ENCODE data around the gene DLK2. TPM values are rescaled to one million over a fixed set of nuclear protein-coding genes. Genes with fewer than 3 reads are reported as not detected.

Gene DLK2
- total RNA-seq, 1 experiment from 2014 or later: 0.59 TPM

- Mint-ChIP-seq H3K36me3 (ENCODE audit: insufficient read depth, unreplicated experiment) (peaks cover 44% of the 10 kb centered on the region), H3K4me3 (ENCODE audit: low read depth, unreplicated experiment) (no peak overlapping the region), H3K27ac (ENCODE audit: unreplicated experiment) (no peak overlapping the region), H3K27me3 (ENCODE audit: unreplicated experiment) (peaks cover 62% of the 10 kb centered on the region), H3K9me3 (ENCODE audit: low read depth, unreplicated experiment) (no peaks in the 10 kb centered on the region), H3K4me1 (ENCODE audit: low read depth, unreplicated experiment) (peaks cover 17% of the 10 kb centered on the region)
- CTCF ChIA-PET: interaction anchor here (0.7 to 2.7 kb wide), 5 partner anchors 20 to 90 kb away, joined by 4 to 12 read pairs (median 5); partner anchors contain the start of gene TJAP1
- intact Hi-C loops (cut with micrococcal nuclease; ENCODE audit: unreplicated experiment): no loop called here
- BruUV-seq (replicated peaks): no TSS peak
- TF ChIP-seq, protein P1, sequence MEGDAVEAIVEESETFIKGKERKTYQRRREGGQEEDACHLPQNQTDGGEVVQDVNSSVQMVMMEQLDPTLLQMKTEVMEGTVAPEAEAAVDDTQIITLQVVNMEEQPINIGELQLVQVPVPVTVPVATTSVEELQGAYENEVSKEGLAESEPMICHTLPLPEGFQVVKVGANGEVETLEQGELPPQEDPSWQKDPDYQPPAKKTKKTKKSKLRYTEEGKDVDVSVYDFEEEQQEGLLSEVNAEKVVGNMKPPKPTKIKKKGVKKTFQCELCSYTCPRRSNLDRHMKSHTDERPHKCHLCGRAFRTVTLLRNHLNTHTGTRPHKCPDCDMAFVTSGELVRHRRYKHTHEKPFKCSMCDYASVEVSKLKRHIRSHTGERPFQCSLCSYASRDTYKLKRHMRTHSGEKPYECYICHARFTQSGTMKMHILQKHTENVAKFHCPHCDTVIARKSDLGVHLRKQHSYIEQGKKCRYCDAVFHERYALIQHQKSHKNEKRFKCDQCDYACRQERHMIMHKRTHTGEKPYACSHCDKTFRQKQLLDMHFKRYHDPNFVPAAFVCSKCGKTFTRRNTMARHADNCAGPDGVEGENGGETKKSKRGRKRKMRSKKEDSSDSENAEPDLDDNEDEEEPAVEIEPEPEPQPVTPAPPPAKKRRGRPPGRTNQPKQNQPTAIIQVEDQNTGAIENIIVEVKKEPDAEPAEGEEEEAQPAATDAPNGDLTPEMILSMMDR (IDR thresholded peaks at IDR 0.05; ENCODE audit: unreplicated experiment): no peak
- DNase-seq: no peak
These were observed 2.3 kb upstream of the DLK2 start for GRCh38 chr6:43457643-43458042.

GRCh38 chr6:43454696-43455530 lies 435 bp downstream of the DLK2 start:
- CTCF ChIA-PET: interaction anchor here (0.6 to 2.7 kb wide), 2 partner anchors 38 to 42 kb away, joined by 3 to 12 read pairs; no protein-coding TSS in a partner anchor
- BruUV-seq (replicated peaks): no TSS peak
- DNase-seq: peak; percentile 96
- Mint-ChIP-seq H3K9me3 (ENCODE audit: low read depth, unreplicated experiment) (no peaks in the 10 kb centered on the region), H3K4me3 (ENCODE audit: low read depth, unreplicated experiment) (peak overlapping the region; percentile 70), H3K36me3 (ENCODE audit: insufficient read depth, unreplicated experiment) (peaks cover 51% of the 10 kb centered on the region), H3K27me3 (ENCODE audit: unreplicated experiment) (peaks cover 37% of the 10 kb centered on the region), H3K27ac (ENCODE audit: unreplicated experiment) (peak overlapping the region; percentile 16), H3K4me1 (ENCODE audit: low read depth, unreplicated experiment) (peaks cover 17% of the 10 kb centered on the region)
- intact Hi-C loops (cut with micrococcal nuclease; ENCODE audit: unreplicated experiment): loop anchor here (1.0 to 2.0 kb wide), 2 partner anchors 51 to 68 kb away; no protein-coding TSS in a partner anchor
- TF ChIP-seq, protein P1 (IDR thresholded peaks at IDR 0.05; ENCODE audit: unreplicated experiment): peak; percentile 49

GRCh38 chr6:43454290-43454695 lies 1.1 kb downstream of the DLK2 start:
- TF ChIP-seq, protein P1 (IDR thresholded peaks at IDR 0.05; ENCODE audit: unreplicated experiment): peak; percentile 99
- Mint-ChIP-seq H3K27ac (ENCODE audit: unreplicated experiment) (peak overlapping the region; percentile 16), H3K4me3 (ENCODE audit: low read depth, unreplicated experiment) (peak overlapping the region; percentile 70), H3K36me3 (ENCODE audit: insufficient read depth, unreplicated experiment) (peaks cover 51% of the 10 kb centered on the region), H3K9me3 (ENCODE audit: low read depth, unreplicated experiment) (no peaks in the 10 kb centered on the region), H3K27me3 (ENCODE audit: unreplicated experiment) (peaks cover 35% of the 10 kb centered on the region), H3K4me1 (ENCODE audit: low read depth, unreplicated experiment) (peaks cover 17% of the 10 kb centered on the region)
- intact Hi-C loops (cut with micrococcal nuclease; ENCODE audit: unreplicated experiment): loop anchor here (1.0 to 2.0 kb wide), 2 partner anchors 52 to 67 kb away; no protein-coding TSS in a partner anchor
- no TSS peak for BruUV-seq (replicated peaks)
- CTCF ChIA-PET: no interaction called here
- DNase-seq: no peak

- intact Hi-C loops (cut with micrococcal nuclease; ENCODE audit: unreplicated experiment): loop anchor here (1.0 to 2.0 kb wide), 2 partner anchors 52 to 67 kb away; no protein-coding TSS in a partner anchor
- TF ChIP-seq, protein P1 (IDR thresholded peaks at IDR 0.05; ENCODE audit: unreplicated experiment): no peak
- no peak for DNase-seq
- Mint-ChIP-seq H3K4me3 (ENCODE audit: low read depth, unreplicated experiment) (peak overlapping the region; percentile 70), H3K27ac (ENCODE audit: unreplicated experiment) (peak overlapping the region; percentile 16), H3K9me3 (ENCODE audit: low read depth, unreplicated experiment) (no peaks in the 10 kb centered on the region), H3K36me3 (ENCODE audit: insufficient read depth, unreplicated experiment) (peaks cover 55% of the 10 kb centered on the region), H3K4me1 (ENCODE audit: low read depth, unreplicated experiment) (peaks cover 17% of the 10 kb centered on the region), H3K27me3 (ENCODE audit: unreplicated experiment) (peaks cover 35% of the 10 kb centered on the region)
- BruUV-seq (replicated peaks): no TSS peak
- CTCF ChIA-PET: no interaction called here
These were observed 1.5 kb downstream of the DLK2 start for GRCh38 chr6:43453831-43454230.
